ENCODE results near the gene SIRT6. TPM values are rescaled to one million over a fixed set of nuclear protein-coding genes. Genes with fewer than 3 reads are reported as not detected.
"Not testable (repeated sequence)": the region's sequence is repeated elsewhere in the genome, so short reads cannot be mapped to it uniquely, and the experiment has no call there.

SIRT6 gene
- total RNA-seq, 1 donor from 2014 or later: 12.9 TPM

GRCh38 chr19:4197625-4198466 is 15.5 kb upstream of the SIRT6 start:
- H3K27me3 ChIP-seq (ENCODE audit: low read depth): peaks cover 74% of the 10 kb centered on the region
- no peaks in the 10 kb centered on the region for H3K36me3 ChIP-seq
- H3K9me3 ChIP-seq (replicated peaks): no peaks in the 10 kb centered on the region
- DNase-seq: no peak
- H3K27ac ChIP-seq (replicated peaks): no peak overlapping the region
- H3K4me3 ChIP-seq: peak overlapping the region; percentile 17
- intact Hi-C loops (cut with micrococcal nuclease): no loop called here
- peaks cover 7% of the 10 kb centered on the region for H3K4me1 ChIP-seq
- TF ChIP-seq, protein P1, sequence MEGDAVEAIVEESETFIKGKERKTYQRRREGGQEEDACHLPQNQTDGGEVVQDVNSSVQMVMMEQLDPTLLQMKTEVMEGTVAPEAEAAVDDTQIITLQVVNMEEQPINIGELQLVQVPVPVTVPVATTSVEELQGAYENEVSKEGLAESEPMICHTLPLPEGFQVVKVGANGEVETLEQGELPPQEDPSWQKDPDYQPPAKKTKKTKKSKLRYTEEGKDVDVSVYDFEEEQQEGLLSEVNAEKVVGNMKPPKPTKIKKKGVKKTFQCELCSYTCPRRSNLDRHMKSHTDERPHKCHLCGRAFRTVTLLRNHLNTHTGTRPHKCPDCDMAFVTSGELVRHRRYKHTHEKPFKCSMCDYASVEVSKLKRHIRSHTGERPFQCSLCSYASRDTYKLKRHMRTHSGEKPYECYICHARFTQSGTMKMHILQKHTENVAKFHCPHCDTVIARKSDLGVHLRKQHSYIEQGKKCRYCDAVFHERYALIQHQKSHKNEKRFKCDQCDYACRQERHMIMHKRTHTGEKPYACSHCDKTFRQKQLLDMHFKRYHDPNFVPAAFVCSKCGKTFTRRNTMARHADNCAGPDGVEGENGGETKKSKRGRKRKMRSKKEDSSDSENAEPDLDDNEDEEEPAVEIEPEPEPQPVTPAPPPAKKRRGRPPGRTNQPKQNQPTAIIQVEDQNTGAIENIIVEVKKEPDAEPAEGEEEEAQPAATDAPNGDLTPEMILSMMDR (IDR thresholded peaks at IDR 0.05; ENCODE audit: borderline replicate concordance): no peak

- Histone ChIP-seq H3K27ac (replicated peaks) (no peak overlapping the region), H3K4me3 (no peak overlapping the region), H3K4me1 (peaks cover 7% of the 10 kb centered on the region), H3K36me3 (no peaks in the 10 kb centered on the region), H3K27me3 (ENCODE audit: low read depth) (peaks cover 80% of the 10 kb centered on the region), H3K9me3 (replicated peaks) (no peaks in the 10 kb centered on the region)
- intact Hi-C loops (cut with micrococcal nuclease): no loop called here
- TF ChIP-seq, protein P1 (IDR thresholded peaks at IDR 0.05; ENCODE audit: borderline replicate concordance): no peak
- no peak for DNase-seq
These were observed 14.9 kb upstream of the SIRT6 start for GRCh38 chr19:4197228-4197624.

DNA sequence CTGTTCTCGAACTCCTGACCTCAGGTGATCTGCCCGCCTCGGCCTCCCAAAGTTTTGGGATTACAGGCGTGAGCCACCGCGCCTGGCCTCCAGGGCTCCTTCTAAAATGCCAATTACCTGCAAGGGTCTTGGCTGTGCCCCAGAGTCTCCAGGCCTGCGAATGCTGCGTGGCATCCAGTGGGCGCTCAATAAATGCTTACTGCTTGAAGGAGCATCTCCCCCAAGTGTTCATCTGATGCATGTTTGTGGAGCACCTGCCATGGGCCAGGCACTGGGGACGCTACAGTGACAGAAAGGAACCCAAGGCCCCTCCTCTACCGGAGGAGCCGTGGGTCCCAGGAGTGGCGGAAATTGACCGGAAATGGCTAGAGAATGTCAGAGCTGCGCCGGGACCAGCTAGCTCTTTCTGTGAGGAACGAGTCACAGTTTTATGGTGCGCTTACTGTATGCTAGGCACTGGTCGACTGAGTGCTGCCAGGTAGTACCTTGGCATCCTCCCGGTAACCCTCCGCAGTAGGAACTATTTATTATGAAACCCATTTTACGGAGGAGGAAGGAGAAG is 14.3 kb upstream of the SIRT6 start:
- Histone ChIP-seq H3K27me3 (ENCODE audit: low read depth) (peaks cover 86% of the 10 kb centered on the region), H3K27ac (replicated peaks) (no peak overlapping the region), H3K9me3 (replicated peaks) (no peaks in the 10 kb centered on the region), H3K4me1 (peaks cover 7% of the 10 kb centered on the region), H3K4me3 (no peak overlapping the region), H3K36me3 (no peaks in the 10 kb centered on the region)
- TF ChIP-seq, protein P1 (IDR thresholded peaks at IDR 0.05; ENCODE audit: borderline replicate concordance): no peak
- intact Hi-C loops (cut with micrococcal nuclease): no loop called here
- no peak for DNase-seq

DNA sequence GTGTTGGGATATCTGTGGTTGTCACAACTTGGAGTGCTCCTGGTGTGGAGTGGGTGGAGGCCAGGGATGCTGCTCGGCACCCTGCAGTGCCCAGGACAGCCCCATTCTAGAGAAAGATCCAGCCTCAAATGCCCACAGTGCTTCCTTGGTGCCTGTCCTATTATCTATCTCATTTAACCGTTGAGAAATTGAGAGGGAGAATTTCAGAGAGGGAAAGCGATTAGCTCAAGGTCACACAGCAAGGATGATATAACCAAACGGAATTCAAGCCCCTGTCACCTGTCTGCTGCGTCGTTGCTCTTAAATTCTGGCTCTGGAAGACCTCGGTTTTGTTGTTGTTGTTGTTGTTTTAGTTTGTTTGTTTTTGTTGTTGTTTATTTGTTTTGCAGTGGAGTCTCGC is 13.6 kb upstream of the SIRT6 start:
- Histone ChIP-seq H3K9me3 (replicated peaks) (no peaks in the 10 kb centered on the region), H3K36me3 (no peaks in the 10 kb centered on the region), H3K27ac (replicated peaks) (no peak overlapping the region), H3K4me3 (no peak overlapping the region), H3K4me1 (peaks cover 7% of the 10 kb centered on the region), H3K27me3 (ENCODE audit: low read depth) (peaks cover 92% of the 10 kb centered on the region)
- intact Hi-C loops (cut with micrococcal nuclease): no loop called here
- DNase-seq: no peak
- TF ChIP-seq, protein P1 (IDR thresholded peaks at IDR 0.05; ENCODE audit: borderline replicate concordance): no peak

- intact Hi-C loops (cut with micrococcal nuclease): no loop called here
- H3K27ac ChIP-seq (replicated peaks): no peak overlapping the region
- no peak for DNase-seq
- peaks cover 7% of the 10 kb centered on the region for H3K4me1 ChIP-seq
- no peak overlapping the region for H3K4me3 ChIP-seq
- peaks cover 85% of the 10 kb centered on the region for H3K27me3 ChIP-seq (ENCODE audit: low read depth)
- no peaks in the 10 kb centered on the region for H3K36me3 ChIP-seq
- H3K9me3 ChIP-seq (replicated peaks): no peaks in the 10 kb centered on the region
- TF ChIP-seq, protein P1 (IDR thresholded peaks at IDR 0.05; ENCODE audit: borderline replicate concordance): no peak
These were observed 12.0 kb upstream of the SIRT6 start for GRCh38 chr19:4194353-4194752.

DNA sequence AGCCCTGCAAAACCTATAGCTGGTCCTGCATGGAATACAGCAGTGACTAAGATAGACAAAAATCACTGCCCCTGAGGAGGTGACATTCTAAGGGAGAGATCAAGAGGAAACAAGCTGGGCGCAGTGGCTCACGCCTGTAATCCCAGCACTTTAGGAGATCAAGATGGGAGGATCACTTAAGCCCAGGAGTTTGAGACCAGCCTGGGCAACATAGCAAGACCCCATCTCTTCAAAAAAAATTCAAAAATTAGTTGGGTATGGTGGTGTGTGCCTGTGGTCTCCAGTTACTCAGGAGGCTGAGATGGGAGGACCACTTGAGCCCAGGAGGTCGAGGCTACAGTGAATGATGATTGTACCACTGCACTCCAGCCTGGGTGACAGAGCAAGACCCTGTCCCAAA is 10.2 kb upstream of the SIRT6 start:
- H3K36me3 ChIP-seq; intact Hi-C loops (cut with micrococcal nuclease); H3K4me3 ChIP-seq; H3K27ac ChIP-seq (replicated peaks); H3K9me3 ChIP-seq (replicated peaks); DNase-seq; H3K4me1 ChIP-seq: not testable (repeated sequence)
- peaks cover 72% of the 10 kb centered on the region for H3K27me3 ChIP-seq (ENCODE audit: low read depth)

All from left ventricle myocardium inferior (tissue), 1 donor.